A549 (cell line): Measurements from ENCODE around the gene TMTC2.

ENCODE experiments used
- JUNB ChIP-seq: fragments of >200 bp; sonication (Bioruptor Twin); formaldehyde crosslinking; IDR thresholded peaks from 2 replicates; pipeline ENCODE4 v1.6.1; 2016
- MAX ChIP-seq: IDR thresholded peaks from 2 replicates; pipeline ENCODE4 v1.6.1; 2012
- PHF8 ChIP-seq: fragments of 200-600 bp; sonication (generic); IDR thresholded peaks from 2 replicates; pipeline ENCODE4 v1.6.1; 2016; ENCODE audit warnings: low read depth, mild to moderate bottlenecking, antibody characterized with exemption, moderate library complexity, borderline replicate concordance
- RAD21 ChIP-seq, 2 experiments: fragments of >200 bp in 1 of 2; sonication (Bioruptor Twin) in 1 of 2; formaldehyde crosslinking in 1 of 2; IDR thresholded peaks in 1 of 2; conservative IDR thresholded peaks in 1 of 2; 2 replicates in 1 of 2; 3 replicates in 1 of 2; pipeline ENCODE4 v1.6.1; 2012 to 2018; ENCODE audit warnings: inconsistent platforms in 1 of 2
- ZC3H11A ChIP-seq: fragments of 450-650 bp; IDR thresholded peaks from 2 replicates; pipeline ENCODE4 v1.6.1; 2014; ENCODE audit warnings: antibody characterized with exemption, mild to moderate bottlenecking
- TF ChIP-seq, protein P1 (sequence below): fragments of >200 bp; sonication (Bioruptor Twin); formaldehyde crosslinking; IDR thresholded peaks from 3 replicates; pipeline ENCODE4 v1.5.1; 2016
- TF ChIP-seq, protein P2 (sequence below): fragments of 150-350 bp; IDR thresholded peaks from 2 replicates; pipeline ENCODE4 v1.6.1; 2014; ENCODE audit warnings: low read depth, mild to moderate bottlenecking, low read length

- TF ChIP-seq, protein P1, sequence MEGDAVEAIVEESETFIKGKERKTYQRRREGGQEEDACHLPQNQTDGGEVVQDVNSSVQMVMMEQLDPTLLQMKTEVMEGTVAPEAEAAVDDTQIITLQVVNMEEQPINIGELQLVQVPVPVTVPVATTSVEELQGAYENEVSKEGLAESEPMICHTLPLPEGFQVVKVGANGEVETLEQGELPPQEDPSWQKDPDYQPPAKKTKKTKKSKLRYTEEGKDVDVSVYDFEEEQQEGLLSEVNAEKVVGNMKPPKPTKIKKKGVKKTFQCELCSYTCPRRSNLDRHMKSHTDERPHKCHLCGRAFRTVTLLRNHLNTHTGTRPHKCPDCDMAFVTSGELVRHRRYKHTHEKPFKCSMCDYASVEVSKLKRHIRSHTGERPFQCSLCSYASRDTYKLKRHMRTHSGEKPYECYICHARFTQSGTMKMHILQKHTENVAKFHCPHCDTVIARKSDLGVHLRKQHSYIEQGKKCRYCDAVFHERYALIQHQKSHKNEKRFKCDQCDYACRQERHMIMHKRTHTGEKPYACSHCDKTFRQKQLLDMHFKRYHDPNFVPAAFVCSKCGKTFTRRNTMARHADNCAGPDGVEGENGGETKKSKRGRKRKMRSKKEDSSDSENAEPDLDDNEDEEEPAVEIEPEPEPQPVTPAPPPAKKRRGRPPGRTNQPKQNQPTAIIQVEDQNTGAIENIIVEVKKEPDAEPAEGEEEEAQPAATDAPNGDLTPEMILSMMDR = no peak
- TF ChIP-seq JUNB (no peak), ZC3H11A (no peak), MAX (no peak), PHF8 (no peak), RAD21 (conservative IDR thresholded peaks at IDR 0.05 in 1 of 2, IDR thresholded peaks at IDR 0.05 in 1 of 2) (no peak)
- TF ChIP-seq, protein P2, sequence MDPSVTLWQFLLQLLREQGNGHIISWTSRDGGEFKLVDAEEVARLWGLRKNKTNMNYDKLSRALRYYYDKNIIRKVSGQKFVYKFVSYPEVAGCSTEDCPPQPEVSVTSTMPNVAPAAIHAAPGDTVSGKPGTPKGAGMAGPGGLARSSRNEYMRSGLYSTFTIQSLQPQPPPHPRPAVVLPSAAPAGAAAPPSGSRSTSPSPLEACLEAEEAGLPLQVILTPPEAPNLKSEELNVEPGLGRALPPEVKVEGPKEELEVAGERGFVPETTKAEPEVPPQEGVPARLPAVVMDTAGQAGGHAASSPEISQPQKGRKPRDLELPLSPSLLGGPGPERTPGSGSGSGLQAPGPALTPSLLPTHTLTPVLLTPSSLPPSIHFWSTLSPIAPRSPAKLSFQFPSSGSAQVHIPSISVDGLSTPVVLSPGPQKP = no peak
These were observed 4.8 kb downstream of the TMTC2 start for GRCh38 chr12:82691513-82691912.
